H1 (cell line): Measurements from ENCODE around the gene ARMH3. TPM values are rescaled to one million over a fixed set of nuclear protein-coding genes. Genes with fewer than 3 reads are reported as not detected.

Experiments
- CTCF ChIA-PET: fragments of 300-600 bp; sonication (Branson Sonifier 250); formaldehyde crosslinking; loops from one replicate; lab custom pipeline; 2021; ENCODE audit not compliant: partially characterized antibody; lab: Charles Lee
- POLR2A ChIA-PET: fragments of 300-600 bp; sonication (Branson Sonifier 250); formaldehyde crosslinking; loops from one replicate; lab custom pipeline; 2021; ENCODE audit warnings: inconsistent platforms; ENCODE audit not compliant: partially characterized antibody; lab: Charles Lee
- DNase-seq, 2 experiments: peaks; one replicate each; pipeline versions ENCODE4 v3.0.0 to v3.0.0-alpha.2; 2010 to 2022; ENCODE audit warnings: low spot score in 2 of 2, low read depth in 1 of 2, mixed read lengths in 1 of 2
- FAIRE-seq: peaks from 2 replicates; lab custom pipeline; 2011; peaks lifted over from hg19 to GRCh38; lab: Jason Lieb, UNC
- H2AFZ ChIP-seq: 2 replicates; pipeline ENCODE4 v1.8.1; 2012; ENCODE audit warnings: low read length, inconsistent platforms
- H2AK5ac ChIP-seq: 2 replicates; pipeline ENCODE4 v1.6.1; 2013; ENCODE audit warnings: low read depth, low read length
- H2BK120ac ChIP-seq: replicated peaks from 2 replicates; pipeline ENCODE3; 2013; ENCODE audit warnings: low read depth, low read length, inconsistent platforms
- H2BK12ac ChIP-seq: 2 replicates; pipeline ENCODE4 v1.6.1; 2013; ENCODE audit warnings: low read depth, low read length
- H2BK15ac ChIP-seq: 2 replicates; pipeline ENCODE4 v1.6.1; 2013; ENCODE audit warnings: low read length
- H2BK20ac ChIP-seq: 2 replicates; pipeline ENCODE4 v1.6.1; 2013; ENCODE audit warnings: low read length
- H2BK5ac ChIP-seq: 2 replicates; pipeline ENCODE4 v1.6.1; 2013; ENCODE audit warnings: low read depth, low read length
- H3K14ac ChIP-seq: 2 replicates; pipeline ENCODE4 v1.6.1; 2013; ENCODE audit warnings: inconsistent platforms; ENCODE audit not compliant: insufficient read length
- H3K18ac ChIP-seq: 2 replicates; pipeline ENCODE4 v1.6.1; 2013; ENCODE audit warnings: low read length; ENCODE audit errors: extremely low read depth
- H3K23ac ChIP-seq: 2 replicates; pipeline ENCODE4 v1.6.1; 2013; ENCODE audit warnings: inconsistent platforms; ENCODE audit not compliant: insufficient read length
- H3K23me2 ChIP-seq: 2 replicates; pipeline ENCODE4 v1.6.1; 2013; ENCODE audit warnings: low read depth, low read length
- H3K27ac ChIP-seq: 2 replicates; pipeline ENCODE4 v1.6.1; 2011; ENCODE audit warnings: low read depth, low read length, inconsistent platforms
- H3K27me3 ChIP-seq, 4 experiments: replicated peaks in 1 of 4; 1 replicate in 1 of 4; 2 replicates in 3 of 4; pipeline versions ENCODE4 v1.6.1 to v1.8.1; 2011 to 2013; ENCODE audit warnings: low read length in 3 of 4, mild to moderate bottlenecking in 3 of 4, inconsistent platforms in 2 of 4, mixed read lengths in 2 of 4, moderate library complexity in 1 of 4; ENCODE audit not compliant: control insufficient read depth in 3 of 4, insufficient read depth in 3 of 4; ENCODE audit errors: extremely low read depth in 1 of 4
- H3K36me3 ChIP-seq, 4 experiments: 2 replicates each; pipeline versions ENCODE4 v1.6.1 to v1.8.1; 2011 to 2013; ENCODE audit warnings: mild to moderate bottlenecking in 4 of 4, low read length in 3 of 4, moderate library complexity in 2 of 4, control low read depth in 1 of 4, inconsistent platforms in 1 of 4; ENCODE audit not compliant: insufficient read depth in 4 of 4, control insufficient read depth in 2 of 4
- H3K4ac ChIP-seq: replicated peaks from 2 replicates; pipeline ENCODE3; 2013; ENCODE audit warnings: low read length, low read depth, mixed read lengths, inconsistent platforms; ENCODE audit not compliant: insufficient read length
- H3K4me1 ChIP-seq, 4 experiments: replicated peaks in 1 of 4; 1 replicate in 1 of 4; 2 replicates in 3 of 4; pipeline versions ENCODE4 v1.6.1 to v1.8.1; 2011 to 2013; ENCODE audit warnings: low read length in 3 of 4, inconsistent platforms in 2 of 4, mixed read lengths in 1 of 4; ENCODE audit not compliant: insufficient read depth in 4 of 4, control insufficient read depth in 3 of 4
- H3K4me2 ChIP-seq, 2 experiments: 2 replicates each; pipeline versions ENCODE4 v1.6.1 to v1.8.1; 2011 to 2013; ENCODE audit warnings: low read depth in 2 of 2, low read length in 2 of 2, control low read depth in 1 of 2, inconsistent platforms in 1 of 2, mild to moderate bottlenecking in 1 of 2; ENCODE audit not compliant: insufficient read depth in 1 of 2
- H3K4me3 ChIP-seq, 4 experiments: fragments of 200-600, 300-600 bp in 1 of 4; sonication (generic), shearing (Covaris generic), sonication (Bioruptor Twin) in 1 of 4; 2 replicates each; pipeline versions ENCODE4 v1.5.1 to v1.8.1; 2011 to 2016; ENCODE audit warnings: low read length in 4 of 4, low read depth in 3 of 4, control low read depth in 2 of 4, inconsistent platforms in 2 of 4, mild to moderate bottlenecking in 2 of 4, mixed read lengths in 1 of 4, moderate library complexity in 1 of 4; ENCODE audit not compliant: insufficient read depth in 2 of 4; ENCODE audit errors: extremely low read depth in 1 of 4
- H3K56ac ChIP-seq: replicated peaks from 2 replicates; pipeline ENCODE3; 2013; ENCODE audit warnings: low read depth, mild to moderate bottlenecking, mixed read lengths, low read length, inconsistent platforms; ENCODE audit not compliant: insufficient read length
- H3K79me1 ChIP-seq: 2 replicates; pipeline ENCODE4 v1.6.1; 2013; ENCODE audit warnings: low read depth, low read length, control low read depth
- H3K79me2 ChIP-seq, 2 experiments: 2 replicates each; pipeline versions ENCODE4 v1.6.1 to v1.8.1; 2012 to 2013; ENCODE audit warnings: low read length in 2 of 2, mild to moderate bottlenecking in 2 of 2, inconsistent platforms in 1 of 2; ENCODE audit not compliant: insufficient read depth in 2 of 2, control insufficient read depth in 1 of 2
- H3K9ac ChIP-seq, 4 experiments: replicated peaks in 1 of 4; 1 replicate in 1 of 4; 2 replicates in 3 of 4; pipeline versions ENCODE4 v1.6.1 to v1.8.1; 2011 to 2013; ENCODE audit warnings: low read depth in 3 of 4, low read length in 3 of 4, control low read depth in 2 of 4, mild to moderate bottlenecking in 2 of 4, moderate library complexity in 2 of 4, inconsistent platforms in 1 of 4; ENCODE audit errors: extremely low read depth in 1 of 4
- H3K9me3 ChIP-seq, 2 experiments: 2 replicates each; pipeline versions ENCODE4 v1.6.1 to v1.8.1; 2012 to 2013; ENCODE audit warnings: mild to moderate bottlenecking in 2 of 2, moderate library complexity in 2 of 2, control low read depth in 1 of 2, inconsistent platforms in 1 of 2, low read depth in 1 of 2, low read length in 1 of 2, mixed read lengths in 1 of 2; ENCODE audit not compliant: insufficient read depth in 2 of 2
- H4K20me1 ChIP-seq, 2 experiments: replicated peaks in 1 of 2; 2 replicates each; pipeline versions ENCODE3 to v1.8.1; 2011 to 2013; ENCODE audit warnings: inconsistent platforms in 2 of 2, low read length in 2 of 2, mild to moderate bottlenecking in 1 of 2; ENCODE audit not compliant: insufficient read depth in 2 of 2, control insufficient read depth in 1 of 2
- H4K5ac ChIP-seq: 2 replicates; pipeline ENCODE4 v1.6.1; 2013; ENCODE audit warnings: low read length, low read depth, mixed read lengths, inconsistent platforms; ENCODE audit not compliant: insufficient read length
- H4K8ac ChIP-seq: 2 replicates; pipeline ENCODE4 v1.8.0; 2013; ENCODE audit warnings: mild to moderate bottlenecking, moderate library complexity, low read length, inconsistent platforms; ENCODE audit not compliant: insufficient read depth; ENCODE audit errors: extremely low read depth
- H4K91ac ChIP-seq: replicated peaks from 2 replicates; pipeline ENCODE3; 2013; ENCODE audit warnings: low read length, mixed read lengths, inconsistent platforms; ENCODE audit not compliant: insufficient read length
- HDAC2 ChIP-seq, 2 experiments: fragments of 300-600 bp in 1 of 2; sonication (generic) in 1 of 2; IDR thresholded peaks; 2 replicates each; pipeline ENCODE4 v1.6.1; 2011 to 2012; ENCODE audit warnings: low read depth in 2 of 2, low read length in 2 of 2, mild to moderate bottlenecking in 2 of 2, moderate library complexity in 2 of 2, borderline replicate concordance in 1 of 2, inconsistent platforms in 1 of 2
- WGBS, 2 experiments: shearing (Covaris generic) in 1 of 2; methylation state at CpG; one replicate each; pipeline versions ENCODE4 v1.1.6 to v1.1.7; 2013 to 2015; ENCODE audit warnings: low lambda C conversion rate in 2 of 2, mixed read lengths in 2 of 2, inconsistent platforms in 1 of 2, low coverage in 1 of 2, missing lambda C conversion rate in 1 of 2; ENCODE audit not compliant: insufficient replicate concordance in 2 of 2, insufficient coverage in 1 of 2, insufficient read length in 1 of 2; ENCODE audit errors: extremely low coverage in 1 of 2, missing lambda C conversion rate in 1 of 2; 5-methylcytosine and 5-hydroxymethylcytosine counted together
- polyA plus RNA-seq, 7 experiments: library from polyadenylated mRNA; depleted of rRNA in 3 of 7; stranded (reverse) in 5 of 7; unstranded in 2 of 7; fragments of >200 nt in 5 of 7; fragments of 200-250 nt in 2 of 7; gene quantifications; 1 replicate in 5 of 7; 2 replicates in 1 of 7; 4 replicates in 1 of 7; pipeline versions ENCODE4 v1.2.1 to v1.2.3, GENCODE V29; 2011 to 2013; ENCODE audit warnings: missing spikeins in 2 of 7, mixed read lengths in 2 of 7
- total RNA-seq: library from RNA; stranded (reverse); fragmentation: NEBNext Ultra II Directional; extraction: Animal tissue kit (Norgen Biotek cat#: 25700); gene quantifications from 2 replicates; pipeline ENCODE4 v1.2.1, GENCODE V29; 2021

Gene ARMH3
- total and polyA plus RNA-seq, 2 of the 8 experiments (the other 6 are each of a cell fraction or from before 2014, with no cell fraction given), result 11.6 to 18.3 TPM

DNA sequence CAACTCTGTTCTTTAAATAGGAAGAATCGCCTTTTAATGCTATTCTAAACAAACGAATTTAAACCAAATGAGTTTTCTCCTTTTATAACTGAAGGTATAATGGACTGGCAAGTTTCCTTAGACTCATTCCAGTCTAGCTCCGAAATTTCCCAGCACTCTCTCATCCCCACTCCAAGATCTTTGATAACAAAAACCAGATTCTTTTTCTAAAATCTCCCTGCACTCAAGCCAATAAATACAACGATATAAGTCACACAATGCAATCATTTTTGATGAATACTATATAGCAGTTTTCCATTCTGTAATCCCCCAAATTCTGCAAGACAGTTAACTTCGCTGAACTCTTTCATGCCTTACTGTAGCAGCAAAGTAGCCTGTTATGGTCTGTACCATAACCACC lies 239.6 kb downstream of the ARMH3 start:
- Histone ChIP-seq H3K79me2 (peaks cover 47 to 71% of the 10 kb centered on the region in 2 experiments), H2AFZ (no peak overlapping the region)
- no peak for FAIRE-seq
- no peak for TF ChIP-seq HDAC2 (IDR thresholded peaks at IDR 0.05; ENCODE audit: borderline replicate concordance in 1 of 2, low read depth in 2 of 2, low read length in 2 of 2)

More for the DNA sequence above, 239.6 kb downstream of the ARMH3 start:
- no peak overlapping the region for H3K14ac ChIP-seq
- H3K4ac ChIP-seq, result no peak overlapping the region
- no peak overlapping the region for H3K18ac ChIP-seq
- H3K27ac ChIP-seq, result no peak overlapping the region
- CTCF ChIA-PET, result interaction anchor here (7.0 kb wide), 1 partner anchor 21 kb away, joined by 46 read pairs; no protein-coding TSS in a partner anchor
- H2BK120ac ChIP-seq, result no peak overlapping the region
- no peak overlapping the region for H2BK20ac ChIP-seq
- H4K91ac ChIP-seq, result no peak overlapping the region
- DNase-seq, result no peak
- H3K4me2 ChIP-seq, result peak overlapping the region; percentile 90 to 92
- H3K4me1 ChIP-seq, result peaks cover 0 to 5% (median 0%) of the 10 kb centered on the region in 4 experiments; a peak in 3 of 7 replicates
- H3K4me3 ChIP-seq, result peak overlapping the region; percentile 77 to 98 (median 90)
- no peak overlapping the region for H2AK5ac ChIP-seq
- H4K20me1 ChIP-seq, result peaks cover 27 to 36% of the 10 kb centered on the region in 2 experiments
- H2BK12ac ChIP-seq, result no peak overlapping the region
- H3K56ac ChIP-seq, result no peak overlapping the region
- H3K27me3 ChIP-seq, result no peaks in the 10 kb centered on the region
- no peak overlapping the region for H2BK15ac ChIP-seq
- H3K36me3 ChIP-seq, result peaks cover 0 to 19% (median 3%) of the 10 kb centered on the region in 4 experiments; a peak in 5 of 8 replicates
- H3K23ac ChIP-seq, result no peak overlapping the region
- POLR2A ChIA-PET, result interaction anchor here (0.7 to 6.0 kb wide), 5 partner anchors 15 to 34 kb away, joined by 3 to 100 read pairs (median 9); partner anchors contain the start of gene NPM3
- no peak overlapping the region for H2BK5ac ChIP-seq
- H3K9me3 ChIP-seq, result no peaks in the 10 kb centered on the region
- no peak overlapping the region for H4K5ac ChIP-seq
- no peak overlapping the region for H4K8ac ChIP-seq
- peaks cover 14% of the 10 kb centered on the region for H3K23me2 ChIP-seq
- peaks cover 12% of the 10 kb centered on the region for H3K79me1 ChIP-seq
- 7% methylated on average over 5 of the region's 5 CpGs; no CpG with 5 or more reads in 1 of the 2 experiments for WGBS, 2 experiments
- H3K9ac ChIP-seq, result peak overlapping the region in 3 of 4 experiments; percentile 11 to 100 (median 25); a peak in 2 of 7 replicates
